HCT116 (cell line): Measurements from ENCODE around the gene R3HCC1L. TPM values are rescaled to one million over a fixed set of nuclear protein-coding genes. Genes with fewer than 3 reads are reported as not detected.

Source experiments
- ATAC-seq: fragments of 200-7000 bp; cut with Tn5 transposase; 2 replicates; pipeline ENCODE4 v1.9.1; 2020; ENCODE audit warnings: mild to moderate bottlenecking, moderate library complexity
- BruUV-seq: library from RNA; stranded (reverse); fragments of 400-500 nt; replicated peaks from 2 replicates; lab custom pipeline; 2021; lab: Mats Ljungman, UMichigan
- CTCF ChIA-PET: fragments of 300-600 bp; sonication (Branson Sonifier 250); formaldehyde crosslinking; loops from one replicate; lab custom pipeline; 2021; ENCODE audit warnings: antibody characterized with exemption; lab: Charles Lee
- POLR2A ChIA-PET: fragments of 300-600, 350-600 bp; sonication (Branson Sonifier 250); formaldehyde crosslinking; loops from one replicate; lab custom pipeline; 2021; ENCODE audit warnings: antibody characterized with exemption; lab: Charles Lee
- RAD21 ChIA-PET, 2 experiments: fragments of 300-600 bp; sonication (Branson Sonifier 250); formaldehyde crosslinking; loops; one replicate each; lab custom pipeline; 2023; ENCODE audit warnings: low total read pairs in 2 of 2; ENCODE audit not compliant: uncharacterized antibody in 2 of 2, unreplicated experiment in 2 of 2, low non-redundant PET in 1 of 2; lab: Charles Lee
- DNase-seq: peaks from one replicate; pipeline ENCODE4 v3.0.0-alpha.2; 2010; ENCODE audit warnings: low read depth, low spot score
- H2AFZ ChIP-seq: fragments of 200-600 bp; shearing (Covaris generic), sonication (generic); 2 replicates; pipeline ENCODE4 v1.6.1; 2017; ENCODE audit warnings: low read depth, mixed run types, mixed read lengths, antibody characterized with exemption, low read length; ENCODE audit not compliant: poor library complexity, severe bottlenecking
- H3K27ac ChIP-seq: 2 replicates; pipeline ENCODE4 v1.5.1; 2012; ENCODE audit warnings: low read depth, low read length
- H3K27me3 ChIP-seq: fragments of 200-600 bp; sonication (generic); 2 replicates; pipeline ENCODE4 v1.6.1; 2016; ENCODE audit warnings: mixed run types, low read length, mixed read lengths; ENCODE audit not compliant: insufficient read depth
- H3K36me3 ChIP-seq, 2 experiments: fragments of 200-500 bp in 1 of 2; fragments of 200-600 bp in 1 of 2; sonication (Bioruptor generic) in 1 of 2; sonication (generic) in 1 of 2; 2 replicates each; pipeline versions ENCODE4 v1.5.1 to v1.6.1; 2014 to 2016; ENCODE audit warnings: low read length in 2 of 2, inconsistent platforms in 1 of 2, mixed read lengths in 1 of 2, mixed run types in 1 of 2; ENCODE audit not compliant: insufficient read depth in 2 of 2, control insufficient read depth in 1 of 2
- H3K4me1 ChIP-seq, 2 experiments: fragments of 200-600 bp in 1 of 2; sonication (generic) in 1 of 2; 2 replicates each; pipeline versions ENCODE4 v1.5.1 to v1.6.1; 2012 to 2017; ENCODE audit warnings: low read length in 2 of 2, inconsistent platforms in 1 of 2, mild to moderate bottlenecking in 1 of 2, mixed read lengths in 1 of 2, mixed run types in 1 of 2, moderate library complexity in 1 of 2; ENCODE audit not compliant: insufficient read depth in 2 of 2, control insufficient read depth in 1 of 2
- H3K4me2 ChIP-seq: fragments of 200-600 bp; sonication (generic); 2 replicates; pipeline ENCODE4 v1.6.1; 2017; ENCODE audit warnings: mixed run types, low read length, mixed read lengths
- H3K4me3 ChIP-seq, 2 experiments: fragments of 200-600 bp in 1 of 2; sonication (generic) in 1 of 2; replicated peaks in 1 of 2; 2 replicates each; pipeline ENCODE4 v1.5.1; 2011 to 2016; ENCODE audit warnings: low read length in 2 of 2, control low read depth in 1 of 2, low read depth in 1 of 2, mild to moderate bottlenecking in 1 of 2, mixed read lengths in 1 of 2, mixed run types in 1 of 2
- H3K79me2 ChIP-seq: fragments of 200-600 bp; sonication (generic); 2 replicates; pipeline ENCODE4 v1.6.1; 2017; ENCODE audit warnings: mild to moderate bottlenecking, mixed run types, low read length, moderate library complexity, mixed read lengths; ENCODE audit not compliant: insufficient read depth
- H3K9ac ChIP-seq: fragments of 200-600 bp; sonication (generic); 2 replicates; pipeline ENCODE4 v1.6.1; 2016; ENCODE audit warnings: low read length, mixed read lengths
- H3K9me2 ChIP-seq: fragments of 200-600 bp; sonication (generic), shearing (Covaris generic); 2 replicates; pipeline ENCODE4 v1.6.1; 2017; ENCODE audit warnings: mixed run types, mild to moderate bottlenecking, moderate library complexity; ENCODE audit not compliant: insufficient read depth
- H3K9me3 ChIP-seq, 2 experiments: fragments of 200-500 bp in 1 of 2; fragments of 200-600 bp in 1 of 2; sonication (Bioruptor generic) in 1 of 2; sonication (generic) in 1 of 2; 2 replicates each; pipeline ENCODE4 v1.6.1; 2014 to 2017; ENCODE audit warnings: low read length in 2 of 2, mixed read lengths in 2 of 2, inconsistent platforms in 1 of 2, low read depth in 1 of 2, mild to moderate bottlenecking in 1 of 2, mixed run types in 1 of 2, moderate library complexity in 1 of 2; ENCODE audit not compliant: control insufficient read depth in 1 of 2, insufficient read depth in 1 of 2
- H4K20me1 ChIP-seq: fragments of 200-600 bp; sonication (generic), shearing (Covaris generic); 2 replicates; pipeline ENCODE4 v1.6.1; 2017; ENCODE audit warnings: mixed run types, mild to moderate bottlenecking, moderate library complexity; ENCODE audit not compliant: insufficient read depth
- ATF3 ChIP-seq: IDR thresholded peaks from 2 replicates; pipeline ENCODE4 v1.6.1; 2012
- CTCF ChIP-seq, 3 experiments: fragments of 200-600 bp in 1 of 3; sonication (generic) in 1 of 3; IDR thresholded peaks in 2 of 3; conservative IDR thresholded peaks in 1 of 3; 2 replicates each; pipeline ENCODE4 v1.5.1; 2012 to 2017; ENCODE audit warnings: low read depth in 2 of 3, low read length in 2 of 3, antibody characterized with exemption in 1 of 3, borderline replicate concordance in 1 of 3, control low read depth in 1 of 3, mild to moderate bottlenecking in 1 of 3, mixed read lengths in 1 of 3, mixed run types in 1 of 3, moderate library complexity in 1 of 3; ENCODE audit not compliant: insufficient read depth in 1 of 3
- EZH2 ChIP-seq: fragments of 200-600 bp; sonication (generic); IDR thresholded peaks from 2 replicates; pipeline ENCODE4 v1.6.1; 2017; ENCODE audit warnings: antibody characterized with exemption, mixed run types
- FOSL1 ChIP-seq: IDR thresholded peaks from 2 replicates; pipeline ENCODE4 v1.6.1; 2012; ENCODE audit warnings: low read depth
- JUND ChIP-seq: IDR thresholded peaks from 2 replicates; pipeline ENCODE4 v1.6.1; 2012
- POLR2A ChIP-seq: IDR thresholded peaks from 2 replicates; pipeline ENCODE4 v1.7.0; 2011; ENCODE audit warnings: borderline replicate concordance; ENCODE audit not compliant: insufficient read depth, insufficient read length; ENCODE audit errors: extremely low read depth
- POLR2AphosphoS5 ChIP-seq: IDR thresholded peaks from 2 replicates; pipeline ENCODE4 v1.6.1; 2011; ENCODE audit warnings: mild to moderate bottlenecking, low read depth, low read length, moderate library complexity
- RAD21 ChIP-seq: IDR thresholded peaks from 2 replicates; pipeline ENCODE4 v1.6.1; 2012; ENCODE audit warnings: low read depth, mild to moderate bottlenecking
- REST ChIP-seq: IDR thresholded peaks from 2 replicates; pipeline ENCODE4 v1.6.1; 2012; ENCODE audit warnings: low read depth
- SIN3A ChIP-seq: IDR thresholded peaks from 2 replicates; pipeline ENCODE4 v1.6.1; 2012; ENCODE audit warnings: low read depth
- SRF ChIP-seq: IDR thresholded peaks from 2 replicates; pipeline ENCODE4 v1.6.1; 2012; ENCODE audit warnings: low read depth
- YY1 ChIP-seq: IDR thresholded peaks from 2 replicates; pipeline ENCODE4 v1.6.1; 2011; ENCODE audit warnings: low read length, low read depth, moderate library complexity, mild to moderate bottlenecking; ENCODE audit not compliant: insufficient replicate concordance; ENCODE audit errors: extremely low read depth
- ZFX ChIP-seq: fragments of 450-650 bp; IDR thresholded peaks from 2 replicates; pipeline ENCODE4 v1.6.1; 2017
- ZNF274 ChIP-seq: fragments of 200-500 bp; sonication (Bioruptor generic); IDR thresholded peaks from 2 replicates; pipeline ENCODE4 v1.6.1; 2014; ENCODE audit warnings: mild to moderate bottlenecking, low read depth, low read length, inconsistent platforms
- intact Hi-C: fragments of 100-400 bp; cut with micrococcal nuclease; formaldehyde crosslinking; loops from 2 replicates; pipeline ENCODE4 v1.10.0; 2022
- total RNA-seq: library from RNA; stranded (reverse); gene quantifications from one replicate; pipeline ENCODE4 v1.2.1, GENCODE V29; 2021; ENCODE audit not compliant: unreplicated experiment
- TF ChIP-seq, protein P1 (sequence below): IDR thresholded peaks from 2 replicates; pipeline ENCODE4 v1.6.1; 2012

R3HCC1L gene
- total RNA-seq, 1 experiment from 2014 or later = 9.3 TPM

DNA sequence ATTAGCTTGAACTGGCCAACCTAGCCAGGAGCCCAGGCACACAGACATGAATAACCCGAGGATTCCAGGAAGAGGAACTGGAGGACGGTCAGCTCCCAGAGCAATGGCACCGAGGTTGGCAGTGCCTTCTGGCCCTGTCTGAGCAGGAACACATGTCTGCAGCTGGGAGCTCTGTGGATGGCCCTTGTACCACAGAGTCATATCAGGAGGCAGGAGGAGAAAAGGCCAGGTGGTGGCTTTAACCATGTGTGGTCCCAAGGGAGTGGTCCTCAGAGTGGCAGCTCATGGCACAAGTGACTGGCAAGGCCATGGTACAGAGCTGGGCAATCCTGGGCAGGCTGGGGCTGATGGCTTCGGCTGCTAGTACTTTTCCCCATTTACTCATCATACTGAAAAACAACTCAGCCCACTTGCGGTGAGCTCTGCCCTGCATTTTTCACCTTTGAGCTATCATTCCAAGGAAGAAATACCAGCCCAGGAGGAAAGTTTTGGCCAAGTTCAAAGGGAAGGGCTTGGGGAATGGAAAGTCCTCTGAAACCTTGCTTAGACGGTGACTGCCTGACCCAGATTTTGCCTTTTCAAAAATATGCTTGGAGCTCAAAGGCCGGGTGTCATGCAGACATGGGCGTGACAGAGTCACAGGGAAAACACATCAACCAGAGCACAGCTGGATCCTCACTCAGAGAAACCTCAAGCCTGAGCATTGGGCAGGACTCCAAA is 159.3 kb downstream of the R3HCC1L start:
- no peaks in the 10 kb centered on the region for H3K9me3 ChIP-seq
- H3K36me3 ChIP-seq = no peaks in the 10 kb centered on the region
- intact Hi-C loops = no loop called here
- ATAC-seq = peak; percentile 33; the same call in 1 of the 2 replicates
- TF ChIP-seq YY1 = no peak
- TF ChIP-seq SRF = no peak
- no peak for TF ChIP-seq FOSL1
- no peak for TF ChIP-seq JUND
- TF ChIP-seq REST = no peak
- TF ChIP-seq, protein P1, sequence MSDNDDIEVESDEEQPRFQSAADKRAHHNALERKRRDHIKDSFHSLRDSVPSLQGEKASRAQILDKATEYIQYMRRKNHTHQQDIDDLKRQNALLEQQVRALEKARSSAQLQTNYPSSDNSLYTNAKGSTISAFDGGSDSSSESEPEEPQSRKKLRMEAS = no peak
- no peak for TF ChIP-seq POLR2AphosphoS5
- TF ChIP-seq SIN3A = no peak
- TF ChIP-seq ZFX = no peak
- no peak for TF ChIP-seq EZH2
- TF ChIP-seq CTCF (IDR thresholded peaks at IDR 0.05 in 2 of 3, conservative IDR thresholded peaks at IDR 0.05 in 1 of 3; ENCODE audit: borderline replicate concordance in 1 of 3, insufficient read depth in 1 of 3, low read depth in 2 of 3, low read length in 2 of 3) = no peak
- no peak for TF ChIP-seq ATF3
- no peak for TF ChIP-seq RAD21
- no peak for TF ChIP-seq POLR2A
- TF ChIP-seq ZNF274 = no peak
- BruUV-seq = no TSS peak
- no peak for DNase-seq
- peaks cover 17% of the 10 kb centered on the region in 2 experiments for H3K4me1 ChIP-seq
- peaks cover 42% of the 10 kb centered on the region; the same call in 1 of the 2 replicates for H3K27me3 ChIP-seq
- H3K79me2 ChIP-seq = no peaks in the 10 kb centered on the region
- no peaks in the 10 kb centered on the region for H4K20me1 ChIP-seq
- POLR2A ChIA-PET = no interaction called here
- H2AFZ ChIP-seq = no peak overlapping the region
- CTCF ChIA-PET = interaction anchor here (1.2 to 3.3 kb wide), 2 partner anchors 12 to 15 kb away, joined by 3 to 11 read pairs; no protein-coding TSS in a partner anchor
- H3K4me2 ChIP-seq = no peak overlapping the region
- H3K27ac ChIP-seq = no peak overlapping the region
- no peak overlapping the region for H3K9ac ChIP-seq
- no peak overlapping the region for H3K4me3 ChIP-seq
- RAD21 ChIA-PET = no interaction called here
- H3K9me2 ChIP-seq = no peaks in the 10 kb centered on the region
